HAP-1 (cell line): ENCODE measurements around the gene BRAP.
"Not testable (repeated sequence)": the region's sequence is repeated elsewhere in the genome, so short reads cannot be mapped to it uniquely, and the experiment has no call there.

Source experiments
- DNase-seq, 2 experiments: peaks; one replicate each; pipeline ENCODE4 v3.0.0-alpha.2; 2016 to 2020; ENCODE audit warnings: low spot score in 2 of 2
- H3K27me3 ChIP-seq: fragments of 250-450 bp; sonication (Bioruptor Pico); 2 replicates; pipeline ENCODE4 v1.5.1; 2020; ENCODE audit warnings: low read depth, mild to moderate bottlenecking, moderate library complexity
- H3K36me3 ChIP-seq: fragments of 250-450 bp; sonication (Bioruptor Pico); replicated peaks from 2 replicates; pipeline ENCODE4 v1.5.1; 2020; ENCODE audit warnings: mild to moderate bottlenecking
- H3K4me1 ChIP-seq: fragments of 250-450 bp; sonication (Bioruptor Pico); 2 replicates; pipeline ENCODE4 v1.5.1; 2020; ENCODE audit warnings: mild to moderate bottlenecking
- H3K4me3 ChIP-seq: fragments of 250-450 bp; sonication (Bioruptor Pico); 2 replicates; pipeline ENCODE4 v1.5.1; 2020; ENCODE audit warnings: mild to moderate bottlenecking, moderate library complexity
- H3K9me3 ChIP-seq: fragments of 250-450 bp; sonication (Bioruptor Pico); 2 replicates; pipeline ENCODE4 v1.5.1; 2020; ENCODE audit warnings: mild to moderate bottlenecking, moderate library complexity
- in situ Hi-C: fragments of 300-500 bp; cut with MboI; formaldehyde crosslinking; loops from 3 replicates; pipeline ENCODE4 v1.14.3; 2020; ENCODE audit warnings: low sequenced_read_pairs, inconsistent platforms, mixed read lengths

BRAP gene

DNA sequence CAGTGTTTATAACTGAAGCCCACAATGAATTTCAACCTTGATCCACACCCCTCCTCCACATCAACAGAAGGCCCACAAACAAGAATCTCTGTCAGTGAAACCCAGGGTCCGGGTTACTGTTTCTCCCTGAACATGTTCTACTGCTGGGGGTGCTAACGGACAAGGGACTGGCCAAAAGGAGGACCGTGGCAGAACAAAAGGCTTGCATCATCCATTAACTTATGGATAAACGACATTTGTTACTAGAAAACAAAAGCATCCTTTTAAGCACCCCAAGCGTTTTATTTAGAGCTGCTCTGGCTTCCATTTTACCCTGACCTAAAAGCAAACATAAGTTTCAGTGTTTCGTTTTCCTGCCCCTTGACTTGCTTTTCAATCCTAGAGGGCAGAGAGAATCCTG is 32.2 kb downstream of the BRAP start:
- no peak overlapping the region for H3K4me3 ChIP-seq
- H3K4me1 ChIP-seq = no peaks in the 10 kb centered on the region
- H3K36me3 ChIP-seq = peaks cover 74% of the 10 kb centered on the region
- H3K9me3 ChIP-seq = no peaks in the 10 kb centered on the region
- in situ Hi-C loops = no loop called here
- no peak for DNase-seq
- H3K27me3 ChIP-seq = no peaks in the 10 kb centered on the region

DNA sequence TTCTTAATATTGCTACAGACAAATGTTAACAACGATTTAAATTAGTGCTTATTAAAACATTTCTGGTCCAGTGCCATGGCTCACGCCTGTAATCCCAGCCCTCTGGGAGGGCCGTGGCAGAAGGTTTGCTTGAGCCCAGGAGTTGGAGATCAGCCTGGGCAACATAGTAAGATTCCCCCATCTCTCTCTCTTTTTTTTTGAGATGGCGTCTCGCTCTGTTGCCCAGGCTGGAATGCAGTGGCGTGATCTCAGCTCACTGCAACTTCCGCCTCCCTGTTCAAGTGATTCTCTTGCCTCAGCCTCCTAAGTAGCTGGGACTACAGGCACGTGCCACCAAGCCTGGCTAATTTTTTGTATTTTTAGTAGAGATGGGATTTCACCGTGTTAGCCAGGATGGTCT is 33.2 kb downstream of the BRAP start:
- H3K4me1 ChIP-seq, H3K9me3 ChIP-seq, H3K4me3 ChIP-seq, H3K27me3 ChIP-seq, DNase-seq, in situ Hi-C loops: not testable (repeated sequence)
- peaks cover 63% of the 10 kb centered on the region for H3K36me3 ChIP-seq

DNA sequence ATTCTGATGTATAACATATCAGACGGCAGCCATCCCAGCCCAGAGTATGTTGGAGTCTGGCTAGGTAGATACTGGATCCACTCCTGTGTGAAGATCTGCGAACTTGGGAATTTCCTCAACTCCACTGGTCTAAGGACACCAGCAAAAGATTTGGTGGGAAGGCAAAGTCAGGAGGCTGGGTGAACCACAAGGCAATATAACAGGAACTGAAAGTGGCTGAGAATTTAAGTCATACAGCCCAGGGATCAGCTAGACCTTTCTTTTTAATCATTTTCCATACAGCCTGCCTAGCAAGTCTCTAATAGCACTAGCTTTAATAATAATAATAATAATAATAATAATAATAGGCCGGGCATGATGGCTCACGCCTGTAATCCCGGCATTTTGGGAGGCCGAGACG is 34.8 kb downstream of the BRAP start:
- Histone ChIP-seq H3K9me3 (no peaks in the 10 kb centered on the region), H3K4me1 (no peaks in the 10 kb centered on the region), H3K27me3 (no peaks in the 10 kb centered on the region), H3K36me3 (peaks cover 66% of the 10 kb centered on the region), H3K4me3 (no peak overlapping the region)
- in situ Hi-C loops = no loop called here
- no peak for DNase-seq

DNA sequence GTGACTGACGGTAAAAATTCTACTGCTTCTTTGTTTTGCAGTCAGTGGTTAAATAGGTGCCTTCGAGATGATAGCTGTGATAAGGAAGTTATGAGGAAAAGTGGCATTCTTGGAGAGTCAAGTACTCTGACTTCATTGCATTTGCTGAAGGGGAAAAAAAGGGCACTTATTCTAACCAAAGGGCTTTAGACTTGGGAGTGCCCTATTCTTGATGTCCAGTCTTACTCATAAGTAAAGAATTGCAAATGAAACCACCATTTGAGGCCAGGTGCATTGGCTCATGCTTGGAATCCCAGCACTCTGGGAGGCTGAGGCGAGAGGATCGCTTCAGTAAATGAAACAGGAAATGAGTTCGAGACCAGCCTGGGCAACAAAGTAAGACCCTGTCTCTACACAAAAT is 40.3 kb downstream of the BRAP start:
- no peak overlapping the region for H3K4me3 ChIP-seq

DNA sequence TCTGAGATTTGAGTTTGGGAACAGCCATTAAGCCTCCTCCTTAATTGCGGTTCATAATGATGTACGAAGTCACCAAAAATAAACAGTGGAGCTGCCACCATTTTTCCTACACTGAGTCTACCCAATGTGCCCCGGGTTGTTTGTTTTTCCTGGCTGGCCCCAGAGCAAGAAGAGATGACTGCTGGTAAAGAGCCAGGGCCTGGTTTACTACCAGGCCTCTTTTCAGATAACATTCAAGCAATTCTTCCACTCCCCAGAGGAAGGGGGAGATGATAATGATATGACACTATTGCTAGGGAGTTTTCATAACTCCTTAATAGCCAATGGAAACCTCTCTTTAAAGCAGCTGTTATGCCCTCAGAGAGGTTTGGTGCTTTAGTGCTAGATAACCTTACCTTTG is 42.3 kb downstream of the BRAP start:
- H3K4me1 ChIP-seq = no peaks in the 10 kb centered on the region
- H3K27me3 ChIP-seq = no peaks in the 10 kb centered on the region
- peaks cover 40% of the 10 kb centered on the region for H3K36me3 ChIP-seq
- in situ Hi-C loops = no loop called here
- no peak overlapping the region for H3K4me3 ChIP-seq
- DNase-seq = no peak
- H3K9me3 ChIP-seq = no peaks in the 10 kb centered on the region

More for the DNA sequence above, 40.3 kb downstream of the BRAP start:
- no peaks in the 10 kb centered on the region for H3K9me3 ChIP-seq
- H3K27me3 ChIP-seq = no peaks in the 10 kb centered on the region
- peaks cover 54% of the 10 kb centered on the region for H3K36me3 ChIP-seq
- H3K4me1 ChIP-seq = no peaks in the 10 kb centered on the region
- in situ Hi-C loops = no loop called here
- DNase-seq = no peak

DNA sequence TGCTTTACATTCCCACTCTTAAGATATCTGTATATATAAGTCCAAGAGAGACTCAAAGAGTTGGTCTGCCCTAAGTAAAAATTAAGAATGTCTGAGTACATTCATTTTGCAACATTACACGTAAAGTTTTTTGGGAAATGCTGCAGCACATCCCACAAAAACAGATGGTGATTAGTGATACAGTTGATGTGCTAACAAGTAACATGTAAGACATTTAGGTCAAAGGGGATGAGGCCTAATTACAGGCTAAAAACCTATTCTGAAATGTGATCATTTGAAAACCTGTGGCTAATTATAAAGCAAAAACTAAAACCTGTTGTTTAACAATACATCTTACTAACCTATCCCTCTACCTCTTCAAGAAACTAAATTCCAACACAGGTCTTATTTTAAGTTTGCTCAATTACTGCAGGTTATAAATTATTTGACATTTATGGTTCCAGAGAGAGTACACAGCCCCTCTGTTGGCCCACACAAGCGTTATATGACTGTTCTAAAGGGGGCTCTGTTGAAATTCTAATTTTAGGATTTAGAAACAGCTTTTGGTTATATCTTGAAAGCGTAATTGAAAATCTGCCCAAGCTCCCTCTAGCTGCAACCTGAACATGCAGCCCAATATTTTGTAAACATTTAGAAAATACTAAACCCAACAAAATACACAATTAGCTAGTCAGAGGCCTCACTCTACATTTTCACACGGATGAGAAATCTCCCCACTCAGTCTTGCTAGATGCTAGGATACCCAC is 42.9 kb downstream of the BRAP start:
- no peaks in the 10 kb centered on the region for H3K4me1 ChIP-seq
- in situ Hi-C loops = no loop called here
- H3K9me3 ChIP-seq = no peaks in the 10 kb centered on the region
- DNase-seq = no peak
- H3K36me3 ChIP-seq = peaks cover 40% of the 10 kb centered on the region
- H3K4me3 ChIP-seq = no peak overlapping the region
- H3K27me3 ChIP-seq = no peaks in the 10 kb centered on the region

DNA sequence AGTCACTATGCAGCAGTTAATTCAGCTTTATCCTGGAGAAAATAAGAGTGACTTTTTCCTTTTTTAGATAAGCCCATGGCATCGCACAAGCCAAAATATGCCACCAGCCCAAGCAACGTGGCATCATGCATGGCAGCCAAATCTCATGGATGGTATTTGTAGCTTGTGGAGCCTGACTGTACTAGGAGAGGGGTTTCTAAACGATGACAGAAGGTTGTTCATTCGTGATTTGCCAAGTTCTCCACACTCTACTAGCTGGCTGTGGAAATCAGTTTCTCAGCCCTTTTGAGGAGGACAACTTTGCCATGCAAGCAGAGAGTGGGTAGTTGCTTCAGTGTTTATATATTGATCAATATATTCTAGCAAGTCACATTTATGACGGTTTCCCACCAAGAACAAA is 45.2 kb downstream of the BRAP start:
- no peaks in the 10 kb centered on the region for H3K9me3 ChIP-seq
- H3K4me3 ChIP-seq = no peak overlapping the region
- in situ Hi-C loops = no loop called here
- H3K27me3 ChIP-seq = no peaks in the 10 kb centered on the region
- peaks cover 25% of the 10 kb centered on the region for H3K36me3 ChIP-seq
- no peak for DNase-seq
- peaks cover 10% of the 10 kb centered on the region for H3K4me1 ChIP-seq

DNA sequence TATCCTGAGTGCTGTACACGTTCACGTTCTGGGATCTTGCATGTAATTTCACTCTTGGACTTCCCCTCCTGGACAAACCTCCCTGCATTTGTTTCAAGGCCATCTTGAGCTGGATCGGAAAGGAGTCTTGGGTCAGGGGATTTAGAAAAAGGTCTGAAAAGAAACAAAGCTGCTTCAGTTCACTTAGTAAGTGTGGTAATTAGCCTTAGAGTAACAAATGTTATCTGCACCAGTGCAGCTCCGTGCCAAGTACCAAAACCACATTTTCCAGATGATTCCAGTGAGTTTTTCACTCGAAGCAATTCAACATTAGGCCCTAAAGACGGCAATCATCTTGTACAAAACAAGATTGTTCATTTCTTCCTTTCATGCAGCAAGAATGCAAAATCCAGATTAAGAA is 47.2 kb downstream of the BRAP start:
- no peak for DNase-seq
- Histone ChIP-seq H3K36me3 (peaks cover 12% of the 10 kb centered on the region), H3K27me3 (no peaks in the 10 kb centered on the region), H3K4me3 (no peak overlapping the region), H3K4me1 (peaks cover 10% of the 10 kb centered on the region), H3K9me3 (no peaks in the 10 kb centered on the region)
- in situ Hi-C loops = no loop called here

DNA sequence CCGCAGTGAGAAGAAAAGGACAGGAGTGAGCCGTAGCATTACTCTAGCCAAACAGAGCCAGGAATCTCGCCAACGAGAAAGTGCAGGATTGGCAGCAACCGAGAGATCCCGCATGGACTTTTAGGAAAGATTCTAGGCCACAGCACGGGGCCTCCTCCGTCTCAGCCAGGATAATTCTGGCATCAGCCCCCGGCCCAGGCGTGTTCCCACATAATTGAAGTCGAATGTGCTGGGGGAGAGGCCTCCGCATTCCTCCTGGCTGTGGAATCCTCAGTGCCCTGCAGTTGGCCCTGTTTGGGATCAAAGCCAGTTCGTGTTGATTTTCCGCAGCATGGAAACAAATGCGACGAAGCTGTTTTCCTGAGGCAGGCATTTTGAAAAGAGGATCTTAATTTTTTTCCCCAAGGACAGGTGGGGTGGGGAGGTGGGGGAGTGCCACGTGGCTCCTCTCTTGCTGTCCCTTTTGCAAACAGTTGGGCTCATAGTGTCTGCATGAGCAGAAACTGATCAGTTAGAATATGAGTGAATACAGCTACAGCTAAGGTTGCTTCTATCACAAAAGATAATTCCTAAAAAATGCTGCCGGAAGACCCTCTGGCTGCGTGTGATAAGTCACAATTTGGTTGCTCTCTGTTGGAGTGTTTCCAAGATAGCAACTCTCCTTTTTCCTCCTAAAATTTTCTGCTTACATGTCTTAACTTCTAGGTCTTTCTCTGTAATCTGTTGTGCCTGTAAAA is 49.4 kb downstream of the BRAP start:
- Histone ChIP-seq H3K27me3 (no peaks in the 10 kb centered on the region), H3K4me1 (peaks cover 10% of the 10 kb centered on the region), H3K4me3 (no peak overlapping the region), H3K9me3 (no peaks in the 10 kb centered on the region), H3K36me3 (peaks cover 2% of the 10 kb centered on the region; the same call in 1 of the 2 replicates)
- in situ Hi-C loops = no loop called here
- DNase-seq = peak in 1 of 2 experiments; percentile 35

DNA sequence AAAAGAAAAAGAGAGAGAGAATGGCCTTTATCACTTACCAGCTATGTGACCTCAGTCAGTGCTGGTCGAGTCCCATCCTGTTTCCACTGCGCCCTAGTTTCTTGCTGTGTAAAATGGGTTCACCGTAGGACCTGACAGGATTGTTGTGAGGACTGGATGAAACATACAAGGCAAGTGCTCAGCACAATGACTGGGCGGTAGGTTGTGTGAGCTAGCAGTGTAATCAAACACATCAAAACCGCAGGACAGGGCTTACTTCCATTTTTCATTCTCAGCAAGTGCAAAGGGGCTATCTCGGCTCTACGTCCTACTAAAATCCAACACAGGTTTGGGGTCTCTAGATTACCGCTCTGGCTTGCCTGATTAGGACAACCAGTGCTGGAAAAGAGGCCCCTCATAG is 50.2 kb downstream of the BRAP start:
- Histone ChIP-seq H3K9me3 (no peaks in the 10 kb centered on the region), H3K4me1 (peaks cover 10% of the 10 kb centered on the region), H3K27me3 (no peaks in the 10 kb centered on the region), H3K36me3 (no peaks in the 10 kb centered on the region; the same call in 1 of the 2 replicates), H3K4me3 (no peak overlapping the region)
- in situ Hi-C loops = no loop called here
- DNase-seq = no peak

DNA sequence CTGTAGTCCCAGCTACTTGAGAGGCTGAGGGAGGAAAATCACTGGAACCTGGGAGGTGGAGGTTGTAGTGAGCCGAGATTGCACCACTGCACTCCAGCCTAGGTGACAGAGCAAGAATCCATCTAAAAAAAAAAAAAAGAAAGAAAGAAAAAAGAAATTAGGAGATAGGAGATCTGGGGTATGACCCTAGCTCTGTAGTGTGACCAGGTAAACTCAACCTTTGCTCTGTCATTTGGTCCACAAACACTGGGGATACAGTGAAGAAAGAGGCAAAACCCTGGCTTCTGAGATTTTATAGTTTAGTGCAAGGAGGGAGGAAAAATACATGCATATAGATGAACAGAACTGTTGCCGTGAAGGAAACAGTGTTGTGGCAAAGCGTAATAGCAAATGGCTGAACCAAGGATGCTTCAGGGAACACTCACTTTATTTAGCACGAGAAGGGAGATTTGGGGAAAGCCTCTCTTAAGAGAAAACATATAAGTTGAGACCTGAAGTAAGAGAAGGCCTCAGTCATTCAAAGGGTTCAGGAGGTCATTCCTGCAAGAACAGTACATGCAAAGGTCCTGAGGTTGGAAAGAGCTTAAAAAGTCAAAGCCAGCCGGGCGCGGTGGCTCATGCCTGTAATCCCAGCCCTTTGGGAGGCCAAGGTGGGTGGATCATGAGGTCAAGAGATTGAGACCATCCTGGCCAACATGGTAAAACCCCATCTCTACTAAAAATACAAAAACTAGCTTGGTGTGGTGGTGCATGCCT is 57.1 kb downstream of the BRAP start:
- Histone ChIP-seq H3K27me3 (no peaks in the 10 kb centered on the region), H3K36me3 (no peaks in the 10 kb centered on the region), H3K4me1 (no peaks in the 10 kb centered on the region), H3K9me3 (no peaks in the 10 kb centered on the region), H3K4me3 (no peak overlapping the region)
- in situ Hi-C loops = no loop called here
- DNase-seq = no peak

DNA sequence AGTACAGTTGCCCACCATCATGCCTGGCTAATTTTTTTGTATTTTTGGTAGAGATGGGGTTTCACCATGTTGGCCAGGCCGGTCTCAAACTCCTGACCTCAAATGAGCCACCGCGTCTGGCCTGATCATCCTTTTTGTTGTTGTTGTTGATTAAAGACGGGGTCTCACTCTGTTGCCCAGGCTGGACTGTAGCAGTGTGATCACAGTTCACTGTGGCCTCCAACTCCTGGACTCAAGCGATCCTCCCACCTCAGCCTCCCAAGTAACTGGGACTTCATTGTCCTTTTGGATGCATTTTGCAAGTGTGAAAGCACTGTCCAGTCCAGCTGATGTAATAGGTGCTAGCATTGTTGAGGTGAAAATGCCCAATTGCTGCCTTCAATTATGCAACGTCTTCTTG is 59.5 kb downstream of the BRAP start:
- Histone ChIP-seq H3K27me3 (no peaks in the 10 kb centered on the region), H3K36me3 (no peaks in the 10 kb centered on the region), H3K4me1 (no peaks in the 10 kb centered on the region), H3K4me3 (no peak overlapping the region), H3K9me3 (no peaks in the 10 kb centered on the region)
- no peak for DNase-seq
- in situ Hi-C loops = no loop called here

DNA sequence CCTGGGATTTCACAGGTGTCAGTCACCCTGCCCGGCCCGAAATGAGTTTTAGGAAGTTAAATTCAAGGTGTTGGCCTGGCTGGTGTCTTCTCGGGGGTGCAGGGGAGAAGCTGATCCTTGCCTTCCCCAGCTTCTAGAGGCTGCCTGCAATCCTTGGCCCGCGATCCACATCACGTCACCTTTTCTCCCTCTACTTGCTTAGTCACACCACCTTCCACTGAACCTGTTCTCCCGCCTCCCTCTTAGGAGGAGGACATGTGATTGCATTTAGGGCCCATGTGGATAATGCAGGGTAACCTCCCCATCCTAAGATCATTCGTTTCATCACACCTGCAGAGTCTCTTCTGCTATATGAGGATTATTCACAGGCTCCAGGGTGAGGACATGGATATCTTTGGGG is 61.2 kb downstream of the BRAP start:
- Histone ChIP-seq H3K4me1 (no peaks in the 10 kb centered on the region), H3K27me3 (no peaks in the 10 kb centered on the region), H3K36me3 (no peaks in the 10 kb centered on the region), H3K9me3 (no peaks in the 10 kb centered on the region), H3K4me3 (no peak overlapping the region)
- in situ Hi-C loops = no loop called here
- DNase-seq = no peak

DNA sequence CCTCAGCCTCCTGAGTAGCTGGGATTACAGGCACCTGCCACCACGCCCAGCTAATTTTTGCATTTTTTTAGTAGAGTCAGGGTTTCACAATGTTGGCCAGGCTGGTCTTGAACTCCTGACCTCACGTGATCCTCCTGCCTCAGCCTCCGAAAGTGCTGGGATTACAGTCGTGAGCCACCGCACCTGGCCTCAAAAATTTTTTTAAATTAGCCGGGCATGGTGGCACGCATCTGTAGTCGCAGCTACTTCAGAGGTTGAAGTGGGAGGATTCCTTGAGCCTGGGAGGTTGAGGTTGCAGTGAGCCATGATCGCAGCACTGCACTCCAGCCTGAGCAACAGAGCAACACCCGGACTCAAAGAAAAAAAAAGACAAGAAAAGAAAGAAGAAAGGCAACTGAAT is 67.9 kb downstream of the BRAP start:
- H3K9me3 ChIP-seq, H3K27me3 ChIP-seq, H3K4me3 ChIP-seq, H3K36me3 ChIP-seq, DNase-seq, H3K4me1 ChIP-seq, in situ Hi-C loops: not testable (repeated sequence)
